ENCODE measurements around the gene PARD6A.

The PARD6A gene

GRCh38 chr16:67667817-67668494 is 7.2 kb downstream of the PARD6A start (continued):
- 0 out of 2 replicates have a peak, but pooled peaks have one; percentile 14 for TF ChIP-seq PATZ1 (tag by site-specific recombination; IDR thresholded peaks at IDR 0.05)
- no peak for TF ChIP-seq SCRT1 (tag by site-specific recombination; IDR thresholded peaks at IDR 0.05; ENCODE audit: borderline replicate concordance)
- no peak for TF ChIP-seq ZNF561 (tag by site-specific recombination; IDR thresholded peaks at IDR 0.05; ENCODE audit: borderline replicate concordance)
- TF ChIP-seq KLF7 (tag by site-specific recombination; IDR thresholded peaks at IDR 0.05; ENCODE audit: borderline replicate concordance) = no peak
- TF ChIP-seq ZNF335 (tag by site-specific recombination; conservative IDR thresholded peaks at IDR 0.05) = peak; percentile 50
- TF ChIP-seq CTCF (tag by site-specific recombination; IDR thresholded peaks at IDR 0.05) = peak; percentile 96
- TF ChIP-seq ZNF768 (tag by site-specific recombination; IDR thresholded peaks at IDR 0.05) = no peak
- TF ChIP-seq ZNF48 (tag by site-specific recombination; IDR thresholded peaks at IDR 0.05) = no peak
- no peak for TF ChIP-seq MEIS1 (CRISPR knock-in tag; IDR thresholded peaks at IDR 0.05; ENCODE audit: borderline replicate concordance)
- no peak for TF ChIP-seq MYNN (tag by site-specific recombination; IDR thresholded peaks at IDR 0.05; ENCODE audit: borderline replicate concordance)
- no peak for TF ChIP-seq GLI4 (tag by site-specific recombination; IDR thresholded peaks at IDR 0.05)
- TF ChIP-seq, protein P1, sequence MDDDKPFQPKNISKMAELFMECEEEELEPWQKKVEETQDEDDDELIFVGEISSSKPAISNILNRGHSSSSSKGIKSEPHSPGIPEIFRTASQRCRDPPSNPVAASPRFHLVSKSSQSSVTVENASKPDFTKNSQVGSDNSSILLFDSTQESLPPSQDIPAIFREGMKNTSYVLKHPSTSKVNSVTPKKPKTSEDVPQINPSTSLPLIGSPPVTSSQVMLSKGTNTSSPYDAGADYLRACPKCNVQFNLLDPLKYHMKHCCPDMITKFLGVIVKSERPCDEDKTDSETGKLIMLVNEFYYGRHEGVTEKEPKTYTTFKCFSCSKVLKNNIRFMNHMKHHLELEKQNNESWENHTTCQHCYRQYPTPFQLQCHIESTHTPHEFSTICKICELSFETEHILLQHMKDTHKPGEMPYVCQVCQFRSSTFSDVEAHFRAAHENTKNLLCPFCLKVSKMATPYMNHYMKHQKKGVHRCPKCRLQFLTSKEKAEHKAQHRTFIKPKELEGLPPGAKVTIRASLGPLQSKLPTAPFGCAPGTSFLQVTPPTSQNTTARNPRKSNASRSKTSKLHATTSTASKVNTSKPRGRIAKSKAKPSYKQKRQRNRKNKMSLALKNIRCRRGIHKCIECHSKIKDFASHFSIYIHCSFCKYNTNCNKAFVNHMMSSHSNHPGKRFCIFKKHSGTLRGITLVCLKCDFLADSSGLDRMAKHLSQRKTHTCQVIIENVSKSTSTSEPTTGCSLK (tag by site-specific recombination; IDR thresholded peaks at IDR 0.05) = no peak
- TF ChIP-seq ZSCAN30 (tag by site-specific recombination; IDR thresholded peaks at IDR 0.05) = no peak
- no peak for TF ChIP-seq ZNF843 (tag by site-specific recombination; IDR thresholded peaks at IDR 0.05)
- TF ChIP-seq ZBTB8A (tag by site-specific recombination; IDR thresholded peaks at IDR 0.05) = peak; percentile 72
- no peak for TF ChIP-seq ZNF792 (tag by site-specific recombination; IDR thresholded peaks at IDR 0.05)
- no peak for TF ChIP-seq ZBTB7A (tag by site-specific recombination; IDR thresholded peaks at IDR 0.05; ENCODE audit: low read depth)
- TF ChIP-seq ZNF544 (tag by site-specific recombination; IDR thresholded peaks at IDR 0.05) = no peak
- no peak for TF ChIP-seq ZNF670 (tag by site-specific recombination; IDR thresholded peaks at IDR 0.05; ENCODE audit: low read depth)
- TF ChIP-seq OVOL3 (tag by site-specific recombination; IDR thresholded peaks at IDR 0.05) = no peak
- TF ChIP-seq, protein P2, sequence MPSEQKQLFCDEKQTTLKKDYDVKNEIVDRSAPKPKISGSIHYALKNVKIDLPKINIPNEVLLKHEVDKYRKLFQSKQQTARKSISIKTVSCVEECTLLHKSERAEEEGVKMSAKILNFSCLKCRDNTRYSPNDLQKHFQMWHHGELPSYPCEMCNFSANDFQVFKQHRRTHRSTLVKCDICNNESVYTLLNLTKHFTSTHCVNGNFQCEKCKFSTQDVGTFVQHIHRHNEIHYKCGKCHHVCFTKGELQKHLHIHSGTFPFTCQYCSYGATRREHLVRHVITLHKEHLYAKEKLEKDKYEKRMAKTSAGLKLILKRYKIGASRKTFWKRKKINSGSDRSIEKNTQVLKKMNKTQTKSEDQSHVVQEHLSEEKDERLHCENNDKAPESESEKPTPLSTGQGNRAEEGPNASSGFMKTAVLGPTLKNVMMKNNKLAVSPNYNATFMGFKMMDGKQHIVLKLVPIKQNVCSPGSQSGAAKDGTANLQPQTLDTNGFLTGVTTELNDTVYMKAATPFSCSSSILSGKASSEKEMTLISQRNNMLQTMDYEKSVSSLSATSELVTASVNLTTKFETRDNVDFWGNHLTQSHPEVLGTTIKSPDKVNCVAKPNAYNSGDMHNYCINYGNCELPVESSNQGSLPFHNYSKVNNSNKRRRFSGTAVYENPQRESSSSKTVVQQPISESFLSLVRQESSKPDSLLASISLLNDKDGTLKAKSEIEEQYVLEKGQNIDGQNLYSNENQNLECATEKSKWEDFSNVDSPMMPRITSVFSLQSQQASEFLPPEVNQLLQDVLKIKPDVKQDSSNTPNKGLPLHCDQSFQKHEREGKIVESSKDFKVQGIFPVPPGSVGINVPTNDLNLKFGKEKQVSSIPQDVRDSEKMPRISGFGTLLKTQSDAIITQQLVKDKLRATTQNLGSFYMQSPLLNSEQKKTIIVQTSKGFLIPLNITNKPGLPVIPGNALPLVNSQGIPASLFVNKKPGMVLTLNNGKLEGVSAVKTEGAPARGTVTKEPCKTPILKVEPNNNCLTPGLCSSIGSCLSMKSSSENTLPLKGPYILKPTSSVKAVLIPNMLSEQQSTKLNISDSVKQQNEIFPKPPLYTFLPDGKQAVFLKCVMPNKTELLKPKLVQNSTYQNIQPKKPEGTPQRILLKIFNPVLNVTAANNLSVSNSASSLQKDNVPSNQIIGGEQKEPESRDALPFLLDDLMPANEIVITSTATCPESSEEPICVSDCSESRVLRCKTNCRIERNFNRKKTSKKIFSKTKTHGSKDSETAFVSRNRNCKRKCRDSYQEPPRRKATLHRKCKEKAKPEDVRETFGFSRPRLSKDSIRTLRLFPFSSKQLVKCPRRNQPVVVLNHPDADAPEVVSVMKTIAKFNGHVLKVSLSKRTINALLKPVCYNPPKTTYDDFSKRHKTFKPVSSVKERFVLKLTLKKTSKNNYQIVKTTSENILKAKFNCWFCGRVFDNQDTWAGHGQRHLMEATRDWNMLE (tag by site-specific recombination; conservative IDR thresholded peaks at IDR 0.05; ENCODE audit: low read depth) = no peak
- TF ChIP-seq ZNF26 (tag by site-specific recombination; IDR thresholded peaks at IDR 0.05) = no peak
- peak; percentile 48; the same call in 1 of the 2 replicates for TF ChIP-seq ZNF600 (tag by site-specific recombination; IDR thresholded peaks at IDR 0.05)
- TF ChIP-seq ZFP69B (tag by site-specific recombination; IDR thresholded peaks at IDR 0.05) = peak; percentile 83
- peak; percentile 44; the same call in 1 of the 2 replicates for TF ChIP-seq ZBTB20 (tag by site-specific recombination; IDR thresholded peaks at IDR 0.05)
- no peak for TF ChIP-seq MZF1 (tag by site-specific recombination; IDR thresholded peaks at IDR 0.05; ENCODE audit: borderline replicate concordance)
- no peak for TF ChIP-seq ZBTB1 (tag by site-specific recombination; IDR thresholded peaks at IDR 0.05)
